GM23338 (cell line): ENCODE results near the gene SHMT1. TPM values are rescaled to one million over a fixed set of nuclear protein-coding genes. Genes with fewer than 3 reads are reported as not detected.
"Not testable (repeated sequence)": the region's sequence is repeated elsewhere in the genome, so short reads cannot be mapped to it uniquely, and the experiment has no call there.

Experiments used
- ATAC-seq: fragments of 200-7000 bp; cut with Tn5 transposase; 3 replicates; pipeline ENCODE4 v1.9.1; 2020
- DNase-seq: peaks from one replicate; pipeline ENCODE4 v3.0.0-alpha.2; 2015; ENCODE audit warnings: low spot score
- H2AFZ ChIP-seq: fragments of 200-600 bp; sonication (generic); 2 replicates; pipeline ENCODE4 v1.8.0; 2016; ENCODE audit warnings: antibody characterized with exemption, mild to moderate bottlenecking, moderate library complexity
- H3F3A ChIP-seq: fragments of 200-600 bp; sonication (generic); replicated peaks from 2 replicates; pipeline ENCODE4 v1.8.0; 2017; ENCODE audit warnings: antibody characterized with exemption, mixed run types, low read depth
- H3K27ac ChIP-seq: fragments of 200-600 bp; sonication (generic); 2 replicates; pipeline ENCODE4 v1.6.1; 2016; ENCODE audit warnings: low read depth
- H3K27me3 ChIP-seq: fragments of 200-600 bp; sonication (generic); 2 replicates; pipeline ENCODE4 v1.8.0; 2016; ENCODE audit warnings: mild to moderate bottlenecking, mixed run types, moderate library complexity; ENCODE audit not compliant: insufficient read depth
- H3K36me3 ChIP-seq: fragments of 200-600 bp; sonication (generic); 2 replicates; pipeline ENCODE4 v1.8.0; 2016; ENCODE audit warnings: mild to moderate bottlenecking; ENCODE audit not compliant: insufficient read depth
- H3K4me1 ChIP-seq: fragments of 200-600 bp; sonication (generic); 2 replicates; pipeline ENCODE4 v1.8.0; 2016; ENCODE audit warnings: mild to moderate bottlenecking, moderate library complexity; ENCODE audit not compliant: insufficient read depth
- H3K4me2 ChIP-seq: fragments of 200-600 bp; sonication (generic); 2 replicates; pipeline ENCODE4 v1.7.1; 2017; ENCODE audit warnings: mixed run types
- H3K4me3 ChIP-seq: fragments of 200-600 bp; sonication (generic); 2 replicates; pipeline ENCODE4 v1.6.1; 2016; ENCODE audit warnings: mixed run types
- H3K79me2 ChIP-seq: fragments of 200-600 bp; sonication (generic); replicated peaks from 2 replicates; pipeline ENCODE4 v1.8.0; 2017; ENCODE audit warnings: mild to moderate bottlenecking; ENCODE audit not compliant: insufficient read depth
- H3K9me2 ChIP-seq: fragments of 200-600 bp; sonication (generic); 2 replicates; pipeline ENCODE4 v1.8.0; 2017; ENCODE audit not compliant: insufficient read depth
- H4K20me1 ChIP-seq: fragments of 200-600 bp; sonication (generic); replicated peaks from 2 replicates; pipeline ENCODE4 v1.8.0; 2017; ENCODE audit warnings: mild to moderate bottlenecking; ENCODE audit not compliant: insufficient read depth
- H3K27ac Mint-ChIP-seq: 2 replicates; pipeline ENCODE4 v1.8.0; 2020; ENCODE audit warnings: inconsistent platforms, mild to moderate bottlenecking, moderate library complexity, mixed read lengths
- H3K27me3 Mint-ChIP-seq: 3 replicates; pipeline ENCODE4 v1.8.0; 2022; ENCODE audit warnings: low read depth, mild to moderate bottlenecking, moderate library complexity, mixed read lengths, inconsistent platforms; ENCODE audit not compliant: insufficient read depth, poor library complexity
- H3K36me3 Mint-ChIP-seq: 3 replicates; pipeline ENCODE4 v1.8.0; 2021; ENCODE audit warnings: low read depth, mild to moderate bottlenecking, inconsistent platforms, moderate library complexity, mixed read lengths
- H3K4me1 Mint-ChIP-seq: 3 replicates; pipeline ENCODE4 v1.8.0; 2020; ENCODE audit warnings: mild to moderate bottlenecking, inconsistent platforms, mixed read lengths
- H3K4me3 Mint-ChIP-seq: 3 replicates; pipeline ENCODE4 v1.8.0; 2021; ENCODE audit warnings: moderate library complexity, mild to moderate bottlenecking, inconsistent platforms, mixed read lengths
- H3K9me3 Mint-ChIP-seq: 3 replicates; pipeline ENCODE4 v1.8.0; 2020; ENCODE audit warnings: moderate library complexity, mild to moderate bottlenecking, inconsistent platforms, mixed read lengths
- CREB1 ChIP-seq: fragments of 250-450 bp; sonication (Bioruptor Pico); IDR thresholded peaks from 2 replicates; pipeline ENCODE4 v1.5.0; 2020; ENCODE audit warnings: low read depth, mild to moderate bottlenecking, moderate library complexity
- EZH2 ChIP-seq: fragments of 200-600 bp; sonication (generic); IDR thresholded peaks from one replicate; pipeline ENCODE4 v1.8.0; 2017; ENCODE audit warnings: antibody characterized with exemption, mild to moderate bottlenecking, low read depth; ENCODE audit not compliant: unreplicated experiment
- EZH2phosphoT487 ChIP-seq: fragments of 200-600 bp; sonication (generic); IDR thresholded peaks from one replicate; pipeline ENCODE4 v1.8.1; 2018; ENCODE audit warnings: antibody characterized with exemption; ENCODE audit not compliant: unreplicated experiment
- JUNB ChIP-seq: IDR thresholded peaks from one replicate; pipeline ENCODE4 v1.6.1; 2016; ENCODE audit warnings: antibody characterized with exemption; ENCODE audit not compliant: unreplicated experiment
- POLR2AphosphoS5 ChIP-seq: IDR thresholded peaks from 2 replicates; pipeline ENCODE4 v1.6.1; 2016; ENCODE audit warnings: antibody characterized with exemption, low read depth
- STAT1 ChIP-seq: IDR thresholded peaks from one replicate; pipeline ENCODE4 v1.6.1; 2016; ENCODE audit warnings: antibody characterized with exemption; ENCODE audit not compliant: unreplicated experiment
- polyA plus RNA-seq: library from polyadenylated mRNA; unstranded; fragments of >200 nt; fragmentation: Nextera tagmentation; extraction: Ambion mirVana; gene quantifications from 2 replicates; pipeline ENCODE4 v1.2.1, GENCODE V29; 2016
- total RNA-seq: library from RNA; depleted of rRNA; stranded (reverse); fragments of >200 nt; shearing (Covaris generic); gene quantifications from 2 replicates; pipeline ENCODE4 v1.2.3, GENCODE V29; 2014
- TF ChIP-seq, protein P1 (sequence below): fragments of 250-450 bp; sonication (Bioruptor Pico); IDR thresholded peaks from 2 replicates; pipeline ENCODE4 v1.5.0; 2020; ENCODE audit warnings: mild to moderate bottlenecking, moderate library complexity

Gene SHMT1
- total and polyA plus RNA-seq, 2 experiments from 2014 or later, result 22.8 to 33.3 TPM

DNA sequence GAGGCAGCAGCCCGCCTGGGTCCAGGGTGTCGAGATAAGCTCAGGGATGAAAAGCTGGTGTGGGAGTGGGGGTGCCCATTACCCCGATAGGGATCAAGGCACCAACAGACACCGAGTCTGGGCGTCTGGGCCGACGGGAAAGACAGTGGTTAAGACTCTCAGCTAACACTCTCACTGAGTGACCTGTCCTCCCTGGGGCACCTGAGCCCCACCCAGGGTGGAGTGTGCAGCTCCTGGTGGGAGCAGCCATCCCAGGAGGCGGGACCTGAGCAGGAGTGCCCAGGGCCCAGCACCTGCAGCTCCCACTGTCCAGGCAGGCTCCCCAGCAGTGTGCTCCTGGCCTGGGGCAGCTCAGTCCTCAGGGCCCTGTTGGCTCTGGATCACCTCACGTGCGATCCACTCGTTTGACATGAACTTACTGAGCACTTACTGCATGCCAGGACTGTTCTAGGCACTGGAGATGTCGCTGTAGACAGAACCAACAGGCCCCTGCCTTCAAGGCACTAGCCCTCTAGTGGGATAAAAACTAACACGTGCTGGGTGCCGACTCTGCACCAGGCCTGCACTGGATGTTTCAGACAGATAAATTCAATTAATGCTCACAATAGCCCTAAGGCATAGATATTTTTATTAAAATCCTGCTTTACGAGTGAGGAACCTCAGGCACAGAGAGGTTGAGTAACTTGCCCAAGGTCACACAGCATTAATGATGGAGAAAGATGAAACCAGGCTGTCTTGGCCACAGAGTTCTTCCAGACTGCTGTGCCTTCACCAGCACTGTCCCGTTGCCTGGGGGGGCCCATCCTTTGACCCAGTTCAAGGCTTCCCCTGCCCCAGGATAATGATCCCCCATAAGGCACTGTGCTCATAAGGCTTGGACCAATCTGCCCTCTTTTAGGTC lies 16.1 kb upstream of the SHMT1 start:
- H3K79me2 ChIP-seq, result no peaks in the 10 kb centered on the region
- Mint-ChIP-seq H3K36me3 (no peaks in the 10 kb centered on the region), H3K27ac (no peak overlapping the region), H3K9me3 (peaks cover 8% of the 10 kb centered on the region), H3K4me3 (no peak overlapping the region), H3K4me1 (peaks cover 11% of the 10 kb centered on the region; the same call in 2 of the 3 replicates), H3K27me3 (peaks cover 6% of the 10 kb centered on the region)
- DNase-seq, result no peak
- no peak overlapping the region for H2AFZ ChIP-seq
- no peaks in the 10 kb centered on the region for H3K9me2 ChIP-seq
- no peak overlapping the region for H3K4me2 ChIP-seq
- no peaks in the 10 kb centered on the region for H3K36me3 ChIP-seq
- 0 out of 2 replicates have a peak, but pooled peaks cover 5% of the 10 kb centered on the region for H3K27me3 ChIP-seq
- no peaks in the 10 kb centered on the region for H4K20me1 ChIP-seq
- no peak overlapping the region for H3K4me3 ChIP-seq
- H3F3A ChIP-seq, result no peaks in the 10 kb centered on the region
- TF ChIP-seq EZH2phosphoT487 (no peak), STAT1 (no peak), EZH2 (no peak), JUNB (no peak), POLR2AphosphoS5 (no peak), CREB1 (CRISPR knock-in tag) (no peak)
- TF ChIP-seq, protein P1, sequence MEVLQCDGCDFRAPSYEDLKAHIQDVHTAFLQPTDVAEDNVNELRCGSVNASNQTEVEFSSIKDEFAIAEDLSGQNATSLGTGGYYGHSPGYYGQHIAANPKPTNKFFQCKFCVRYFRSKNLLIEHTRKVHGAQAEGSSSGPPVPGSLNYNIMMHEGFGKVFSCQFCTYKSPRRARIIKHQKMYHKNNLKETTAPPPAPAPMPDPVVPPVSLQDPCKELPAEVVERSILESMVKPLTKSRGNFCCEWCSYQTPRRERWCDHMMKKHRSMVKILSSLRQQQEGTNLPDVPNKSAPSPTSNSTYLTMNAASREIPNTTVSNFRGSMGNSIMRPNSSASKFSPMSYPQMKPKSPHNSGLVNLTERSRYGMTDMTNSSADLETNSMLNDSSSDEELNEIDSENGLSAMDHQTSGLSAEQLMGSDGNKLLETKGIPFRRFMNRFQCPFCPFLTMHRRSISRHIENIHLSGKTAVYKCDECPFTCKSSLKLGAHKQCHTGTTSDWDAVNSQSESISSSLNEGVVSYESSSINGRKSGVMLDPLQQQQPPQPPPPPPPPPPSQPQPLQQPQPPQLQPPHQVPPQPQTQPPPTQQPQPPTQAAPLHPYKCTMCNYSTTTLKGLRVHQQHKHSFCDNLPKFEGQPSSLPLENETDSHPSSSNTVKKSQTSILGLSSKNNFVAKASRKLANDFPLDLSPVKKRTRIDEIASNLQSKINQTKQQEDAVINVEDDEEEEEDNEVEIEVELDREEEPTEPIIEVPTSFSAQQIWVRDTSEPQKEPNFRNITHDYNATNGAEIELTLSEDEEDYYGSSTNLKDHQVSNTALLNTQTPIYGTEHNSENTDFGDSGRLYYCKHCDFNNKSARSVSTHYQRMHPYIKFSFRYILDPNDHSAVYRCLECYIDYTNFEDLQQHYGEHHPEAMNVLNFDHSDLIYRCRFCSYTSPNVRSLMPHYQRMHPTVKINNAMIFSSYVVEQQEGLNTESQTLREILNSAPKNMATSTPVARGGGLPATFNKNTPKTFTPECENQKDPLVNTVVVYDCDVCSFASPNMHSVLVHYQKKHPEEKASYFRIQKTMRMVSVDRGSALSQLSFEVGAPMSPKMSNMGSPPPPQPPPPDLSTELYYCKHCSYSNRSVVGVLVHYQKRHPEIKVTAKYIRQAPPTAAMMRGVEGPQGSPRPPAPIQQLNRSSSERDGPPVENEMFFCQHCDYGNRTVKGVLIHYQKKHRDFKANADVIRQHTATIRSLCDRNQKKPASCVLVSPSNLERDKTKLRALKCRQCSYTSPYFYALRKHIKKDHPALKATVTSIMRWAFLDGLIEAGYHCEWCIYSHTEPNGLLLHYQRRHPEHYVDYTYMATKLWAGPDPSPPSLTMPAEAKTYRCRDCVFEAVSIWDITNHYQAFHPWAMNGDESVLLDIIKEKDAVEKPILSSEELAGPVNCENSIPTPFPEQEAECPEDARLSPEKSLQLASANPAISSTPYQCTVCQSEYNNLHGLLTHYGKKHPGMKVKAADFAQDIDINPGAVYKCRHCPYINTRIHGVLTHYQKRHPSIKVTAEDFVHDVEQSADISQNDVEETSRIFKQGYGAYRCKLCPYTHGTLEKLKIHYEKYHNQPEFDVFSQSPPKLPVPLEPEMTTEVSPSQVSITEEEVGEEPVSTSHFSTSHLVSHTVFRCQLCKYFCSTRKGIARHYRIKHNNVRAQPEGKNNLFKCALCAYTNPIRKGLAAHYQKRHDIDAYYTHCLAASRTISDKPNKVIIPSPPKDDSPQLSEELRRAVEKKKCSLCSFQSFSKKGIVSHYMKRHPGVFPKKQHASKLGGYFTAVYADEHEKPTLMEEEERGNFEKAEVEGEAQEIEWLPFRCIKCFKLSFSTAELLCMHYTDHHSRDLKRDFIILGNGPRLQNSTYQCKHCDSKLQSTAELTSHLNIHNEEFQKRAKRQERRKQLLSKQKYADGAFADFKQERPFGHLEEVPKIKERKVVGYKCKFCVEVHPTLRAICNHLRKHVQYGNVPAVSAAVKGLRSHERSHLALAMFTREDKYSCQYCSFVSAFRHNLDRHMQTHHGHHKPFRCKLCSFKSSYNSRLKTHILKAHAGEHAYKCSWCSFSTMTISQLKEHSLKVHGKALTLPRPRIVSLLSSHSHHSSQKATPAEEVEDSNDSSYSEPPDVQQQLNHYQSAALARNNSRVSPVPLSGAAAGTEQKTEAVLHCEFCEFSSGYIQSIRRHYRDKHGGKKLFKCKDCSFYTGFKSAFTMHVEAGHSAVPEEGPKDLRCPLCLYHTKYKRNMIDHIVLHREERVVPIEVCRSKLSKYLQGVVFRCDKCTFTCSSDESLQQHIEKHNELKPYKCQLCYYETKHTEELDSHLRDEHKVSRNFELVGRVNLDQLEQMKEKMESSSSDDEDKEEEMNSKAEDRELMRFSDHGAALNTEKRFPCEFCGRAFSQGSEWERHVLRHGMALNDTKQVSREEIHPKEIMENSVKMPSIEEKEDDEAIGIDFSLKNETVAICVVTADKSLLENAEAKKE (CRISPR knock-in tag), result no peak
- no peak for ATAC-seq
- no peak overlapping the region for H3K27ac ChIP-seq
- H3K4me1 ChIP-seq, result no peaks in the 10 kb centered on the region

DNA sequence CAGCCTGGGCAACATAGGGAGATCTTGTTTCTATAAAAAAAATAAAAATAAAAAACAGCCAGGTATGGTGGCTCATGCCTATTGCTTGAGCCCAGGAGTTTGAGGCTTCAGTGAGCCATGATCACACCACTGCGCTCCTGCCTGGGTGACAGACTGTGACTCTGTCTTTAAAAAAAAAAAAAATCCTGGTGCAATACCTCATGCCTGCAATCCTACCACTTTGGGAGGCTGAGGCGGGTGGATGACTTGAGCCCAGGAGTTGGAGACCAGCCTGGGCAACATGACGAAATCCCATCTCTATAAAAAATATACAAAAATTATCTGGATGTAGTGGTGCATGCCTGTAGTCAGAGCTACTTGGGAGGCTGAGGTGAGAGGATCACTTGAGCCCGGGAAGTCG lies 15.3 kb upstream of the SHMT1 start:
- H3K36me3 Mint-ChIP-seq, DNase-seq, H3K4me1 ChIP-seq, H4K20me1 ChIP-seq, H3K4me3 ChIP-seq, H2AFZ ChIP-seq, H3K9me3 Mint-ChIP-seq, H3K27me3 Mint-ChIP-seq, H3K27me3 ChIP-seq, H3K9me2 ChIP-seq, H3K4me3 Mint-ChIP-seq, H3K79me2 ChIP-seq, ATAC-seq, H3F3A ChIP-seq, H3K27ac Mint-ChIP-seq, H3K36me3 ChIP-seq, H3K27ac ChIP-seq, H3K4me2 ChIP-seq: not testable (repeated sequence)
- H3K4me1 Mint-ChIP-seq, result peaks cover 11% of the 10 kb centered on the region; the same call in 2 of the 3 replicates
